ENCODE results near the gene PRKCZ.

PRKCZ gene

GRCh38 chr1:2049718-2050431 is at the start of gene PRKCZ:
PRKCZ (plus strand) TSS chr1:2050411; CDS start chr1:2050631, 220 bp downstream.
- DNase-seq (ENCODE audit: low read depth in 1 of 2, low spot score in 1 of 2) = peak; percentile 87

- DNase-seq (ENCODE audit: low read depth in 1 of 2, low spot score in 1 of 2) = no peak
These were observed 49.8 kb upstream of the PRKCZ start for GRCh38 chr1:2000432-2000831.

DNA sequence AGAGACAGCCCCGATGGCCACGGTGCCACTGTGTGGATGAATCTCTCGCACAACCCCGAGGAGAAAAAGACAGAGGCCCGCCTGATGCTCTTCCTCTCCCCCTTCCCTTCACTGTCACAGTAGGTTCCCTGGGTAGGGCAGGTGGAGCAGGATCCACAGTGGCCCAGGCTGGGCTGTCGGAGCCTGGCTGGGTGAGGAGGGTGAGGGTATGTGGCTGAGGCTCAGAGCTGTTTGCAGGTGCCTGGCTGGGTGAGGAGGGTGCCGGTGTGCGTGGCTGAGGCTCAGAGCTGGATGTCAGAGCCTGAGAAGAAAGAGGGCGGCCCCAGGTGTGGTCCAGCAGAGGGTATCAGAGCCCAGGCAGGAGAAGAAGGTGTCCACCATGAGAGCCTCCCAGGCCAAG is 49.4 kb upstream of the PRKCZ start:
- no peak for DNase-seq (ENCODE audit: low read depth in 1 of 2, low spot score in 1 of 2)

- DNase-seq (ENCODE audit: low read depth in 1 of 2, low spot score in 1 of 2) = no peak
These were observed 48.3 kb upstream of the PRKCZ start for GRCh38 chr1:2001773-2002411.

GRCh38 chr1:2003541-2004131 is 46.6 kb upstream of the PRKCZ start, which contains the start of gene CFAP74:
CFAP74 (minus strand) TSS chr1:2003786; CDS start chr1:1990956, 12,830 bp downstream.
- no peak for DNase-seq (ENCODE audit: low read depth in 1 of 2, low spot score in 1 of 2)

GRCh38 chr1:2004856-2005255 is 45.4 kb upstream of the PRKCZ start:
- no peak for DNase-seq (ENCODE audit: low read depth in 1 of 2, low spot score in 1 of 2)

DNA sequence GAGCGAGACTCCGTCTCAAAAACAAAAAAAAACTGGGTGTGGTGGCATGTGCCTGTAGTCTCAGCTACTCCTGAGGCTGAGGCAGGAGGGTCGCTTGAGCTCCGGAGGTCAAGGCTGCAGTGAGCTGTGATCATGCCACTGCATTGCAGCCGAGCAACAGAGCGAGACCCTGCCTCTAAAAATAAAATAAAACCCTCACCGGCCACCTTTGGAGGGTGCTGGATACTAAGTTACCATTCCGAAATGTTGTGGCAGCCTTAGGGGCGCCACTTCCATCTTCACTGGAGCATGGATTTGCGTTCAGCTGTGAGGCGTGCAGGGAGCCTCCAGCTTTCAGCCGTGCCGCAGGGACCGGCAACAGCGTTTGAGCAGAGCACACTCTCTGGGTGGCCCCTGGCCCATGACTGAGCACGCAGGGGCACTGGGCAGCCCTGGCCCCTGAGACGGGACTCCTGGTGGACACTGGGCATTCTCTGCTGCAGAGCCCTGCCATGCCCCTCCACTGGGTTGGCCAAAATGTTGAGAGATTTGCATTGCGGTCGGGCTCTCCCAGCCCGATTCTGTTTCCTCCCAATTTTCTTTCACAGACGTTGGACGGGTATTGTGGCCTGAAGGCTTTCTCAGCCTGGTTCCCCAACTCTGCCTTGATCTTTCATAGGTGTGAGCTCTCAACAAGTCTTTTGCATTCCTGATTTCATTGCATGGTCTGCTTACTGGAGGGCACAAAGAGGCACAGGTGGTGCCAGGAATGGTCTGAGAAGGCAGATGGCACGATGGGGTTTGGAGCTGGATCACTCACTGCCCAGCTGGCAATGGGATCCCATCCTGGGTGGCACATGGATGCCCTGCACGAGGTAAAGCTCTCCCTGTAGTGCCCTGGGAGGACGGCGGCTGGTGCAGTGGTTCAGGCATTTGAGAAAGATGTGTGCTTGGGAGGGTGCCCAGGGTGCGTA is 40.8 kb upstream of the PRKCZ start:
- no peak for DNase-seq (ENCODE audit: low read depth in 1 of 2, low spot score in 1 of 2)

- DNase-seq (ENCODE audit: low read depth in 1 of 2, low spot score in 1 of 2) = no peak
These were observed 36.0 kb upstream of the PRKCZ start for GRCh38 chr1:2014181-2014580.

- no peak for DNase-seq (ENCODE audit: low read depth in 1 of 2, low spot score in 1 of 2)
These were observed 35.2 kb upstream of the PRKCZ start for GRCh38 chr1:2014741-2015735.

DNA sequence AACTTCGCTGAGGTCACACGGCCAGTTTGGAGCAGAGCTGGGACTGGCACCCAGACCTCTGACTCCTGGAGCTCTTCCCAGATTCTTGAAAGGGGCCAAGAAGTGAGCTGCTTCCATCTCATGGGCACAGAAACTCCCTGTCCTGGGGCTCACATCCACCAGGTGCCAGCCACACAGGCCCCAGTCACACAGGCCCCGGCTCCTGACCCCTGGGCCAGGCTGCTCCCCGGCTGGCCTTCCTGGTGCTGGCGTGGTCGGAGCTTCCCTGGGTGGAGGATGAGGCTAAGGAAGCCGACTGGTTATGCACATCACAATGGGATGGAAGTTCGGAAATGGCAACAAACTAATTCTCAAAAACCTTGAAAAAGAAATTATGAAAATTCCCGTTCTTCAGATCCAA is 34.1 kb upstream of the PRKCZ start:
- no peak for DNase-seq (ENCODE audit: low read depth in 1 of 2, low spot score in 1 of 2)

- DNase-seq (ENCODE audit: low read depth in 1 of 2, low spot score in 1 of 2) = no peak
These were observed 31.7 kb upstream of the PRKCZ start for GRCh38 chr1:2018217-2019171.

DNA sequence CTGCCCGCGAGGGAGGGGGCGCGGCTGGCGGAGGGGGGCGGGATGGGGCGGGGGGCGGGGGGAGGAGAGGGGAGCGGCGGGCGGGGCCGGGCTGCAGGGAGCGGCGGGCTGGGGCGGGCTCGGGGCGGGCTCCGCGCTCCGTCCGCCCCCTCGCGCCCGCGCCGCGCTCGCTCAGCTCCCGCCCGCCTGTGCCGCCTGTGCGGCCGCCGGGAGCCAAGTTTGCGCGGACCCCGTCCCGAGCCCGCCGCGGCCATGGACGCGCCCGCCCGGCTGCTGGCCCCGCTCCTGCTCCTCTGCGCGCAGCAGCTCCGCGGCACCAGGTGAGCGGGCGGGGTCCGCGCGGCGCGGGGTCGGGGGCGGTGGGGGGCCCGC is 31.1 kb upstream of the PRKCZ start, which contains the start of gene GABRD:
Gene GABRD, plus strand, starts transcription at position 174 of the 372 bp plus-strand sequence. Its CDS starts 79 bp downstream, at position 253.
- no peak for DNase-seq (ENCODE audit: low read depth in 1 of 2, low spot score in 1 of 2)

DNA sequence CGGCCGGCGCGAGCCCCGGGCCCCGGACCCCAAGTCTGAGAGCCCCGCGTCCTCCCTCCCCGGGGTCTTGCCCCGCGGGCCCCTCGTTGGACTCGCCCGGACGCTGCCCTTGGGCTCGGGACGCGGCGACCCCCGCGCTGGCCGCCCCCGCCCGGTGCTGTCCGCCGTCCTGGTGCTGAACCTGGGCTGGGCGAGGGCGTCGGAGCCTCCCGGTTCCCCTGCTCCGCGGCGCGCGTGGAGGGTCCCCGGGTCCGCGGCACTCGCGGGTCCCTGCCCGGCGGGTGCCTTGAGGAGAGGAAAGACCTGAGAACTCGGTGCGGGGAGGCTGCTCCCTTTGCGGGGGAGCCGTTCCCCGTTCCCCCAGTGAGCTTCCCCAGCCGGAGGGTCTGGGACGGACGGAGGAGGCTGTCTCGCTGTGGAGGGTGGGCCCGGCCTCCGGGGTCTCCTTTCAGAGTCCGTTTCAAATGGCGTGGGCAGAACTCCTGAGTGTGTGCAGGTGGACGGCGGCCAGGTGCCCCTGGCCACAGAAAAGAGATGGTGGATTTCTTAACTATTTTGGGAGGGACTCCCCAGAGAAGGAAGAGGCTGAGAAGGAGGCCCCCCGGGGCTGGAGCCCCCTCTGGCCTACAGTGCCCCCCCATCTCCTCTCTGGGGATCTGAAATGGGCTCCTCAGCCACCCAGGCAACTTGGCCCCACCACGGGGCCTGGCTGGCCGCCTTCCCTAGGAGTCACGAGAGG is 30.5 kb upstream of the PRKCZ start:
- DNase-seq (ENCODE audit: low read depth in 1 of 2, low spot score in 1 of 2) = no peak

DNA sequence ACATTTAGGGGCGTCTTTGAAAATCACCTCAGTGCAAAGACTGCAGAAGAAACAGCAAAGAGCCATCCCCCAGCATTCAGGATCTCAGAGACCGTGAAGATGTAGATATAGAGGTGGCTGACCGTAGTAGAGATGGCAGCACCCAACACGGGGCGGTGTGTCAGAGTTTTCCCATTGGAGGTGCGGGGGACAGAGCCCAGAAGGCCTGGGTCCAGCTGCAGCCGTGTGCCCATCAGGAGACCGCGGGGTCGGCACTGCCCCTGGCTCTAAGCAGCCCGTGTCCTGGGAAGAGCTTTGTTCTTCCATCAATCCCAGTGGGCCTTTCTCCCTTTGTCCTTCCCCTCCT is 29.9 kb upstream of the PRKCZ start:
- no peak for DNase-seq (ENCODE audit: low read depth in 1 of 2, low spot score in 1 of 2)

DNA sequence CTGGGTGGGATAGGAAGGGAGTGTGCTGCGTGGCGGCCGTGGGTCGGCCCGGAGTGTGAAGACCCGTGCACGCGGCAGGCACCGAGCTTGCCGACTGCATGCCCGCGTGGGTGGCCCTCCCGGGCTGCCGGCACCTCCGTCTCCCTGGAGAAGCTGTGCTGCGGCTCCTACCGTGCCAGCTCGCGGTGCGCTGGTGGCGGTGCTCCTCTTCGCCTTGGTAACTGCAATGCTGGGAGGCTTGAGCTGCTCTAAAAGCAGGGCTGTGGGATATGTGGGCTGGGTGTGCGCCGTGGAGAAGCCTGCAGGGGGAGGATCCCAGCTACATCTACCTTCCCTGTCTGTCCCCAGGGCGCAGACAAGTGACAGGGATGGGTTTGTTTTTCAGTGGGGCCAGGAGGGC is 28.7 kb upstream of the PRKCZ start:
- DNase-seq (ENCODE audit: low read depth in 1 of 2, low spot score in 1 of 2) = no peak

GRCh38 chr1:2022063-2022770 is 28.0 kb upstream of the PRKCZ start:
- DNase-seq (ENCODE audit: low read depth in 1 of 2, low spot score in 1 of 2) = no peak

DNA sequence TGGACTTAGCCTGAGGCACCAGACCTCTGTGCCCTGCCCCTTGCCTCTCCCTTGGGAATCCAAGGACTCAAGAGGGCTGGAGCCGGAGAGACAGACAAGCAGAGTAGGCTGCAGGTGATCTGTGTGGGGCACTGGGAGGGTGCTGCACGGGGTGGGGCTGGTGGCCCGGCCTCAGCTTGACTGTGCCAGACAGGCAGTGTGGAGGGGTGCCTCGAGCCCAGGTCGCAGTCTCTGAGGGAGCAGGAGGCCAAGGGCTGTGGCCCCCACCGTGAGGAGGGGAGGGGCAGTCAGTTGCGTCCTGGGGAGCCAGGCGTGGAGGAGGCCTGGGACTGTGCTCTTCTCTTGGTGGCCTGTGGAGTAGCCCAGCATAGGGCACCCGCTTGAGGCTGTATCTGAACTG is 27.0 kb upstream of the PRKCZ start:
- no peak for DNase-seq (ENCODE audit: low read depth in 1 of 2, low spot score in 1 of 2)

- DNase-seq (ENCODE audit: low read depth in 1 of 2, low spot score in 1 of 2) = no peak
These were observed 25.8 kb upstream of the PRKCZ start for GRCh38 chr1:2024451-2024850.

Measured in activated CD4-positive, alpha-beta T cell treated with anti-CD3 and anti-CD28 coated beads, Interleukin-2, amount 50 U/mL, for 24 hours (primary cell).